Measurements from ENCODE around the gene FNDC1.

Gene FNDC1

GRCh38 chr6:159321267-159321666 lies 152.1 kb downstream of the FNDC1 start:
- Histone ChIP-seq H3K79me2 (ENCODE audit: insufficient read depth, low read depth) (no peaks in the 10 kb centered on the region), H4K20me1 (ENCODE audit: insufficient read depth) (no peaks in the 10 kb centered on the region), H3K4me3 (IDR thresholded peaks at IDR 0.05; ENCODE audit: insufficient read depth, low read depth, low read length) (no peak overlapping the region), H3K27me3 (ENCODE audit: insufficient read depth, low read depth) (no peaks in the 10 kb centered on the region), H3K4me2 (no peak overlapping the region), H3K4me1 (ENCODE audit: low read depth, poor library complexity, severe bottlenecking) (no peaks in the 10 kb centered on the region), H3K9ac (no peak overlapping the region), H2AFZ (ENCODE audit: low read depth) (no peak overlapping the region), H3K36me3 (ENCODE audit: insufficient read depth) (no peaks in the 10 kb centered on the region), H3K27ac (no peak overlapping the region)
- TF ChIP-seq CTCF (conservative IDR thresholded peaks at IDR 0.05; ENCODE audit: low read depth, low read length): no peak

Data from KMS-11 (cell line).